H9 (cell line): ENCODE results near the gene ITSN2. TPM values are rescaled to one million over a fixed set of nuclear protein-coding genes. Genes with fewer than 3 reads are reported as not detected.

Experiments used
- DNase-seq: peaks from one replicate; pipeline ENCODE4 v3.0.0-alpha.2; 2017
- H2AFZ ChIP-seq: one replicate; pipeline ENCODE4 v1.6.1; 2013; ENCODE audit warnings: mild to moderate bottlenecking, low read length, control low read depth, moderate library complexity
- H2AK5ac ChIP-seq: 2 replicates; pipeline ENCODE4 v1.6.1; 2013; ENCODE audit warnings: low read length, control low read depth, mixed read lengths; ENCODE audit not compliant: insufficient read length
- H2BK120ac ChIP-seq: one replicate; pipeline ENCODE4 v1.6.1; 2013; ENCODE audit warnings: low read depth, mild to moderate bottlenecking, low read length, control low read depth, inconsistent platforms; ENCODE audit not compliant: poor library complexity, severe bottlenecking
- H2BK12ac ChIP-seq: 2 replicates; pipeline ENCODE4 v1.6.1; 2013; ENCODE audit warnings: low read length, control low read depth, mixed read lengths, low read depth; ENCODE audit not compliant: insufficient read length
- H2BK15ac ChIP-seq: 2 replicates; pipeline ENCODE4 v1.6.1; 2013; ENCODE audit warnings: low read depth, low read length, control low read depth
- H2BK20ac ChIP-seq: one replicate; pipeline ENCODE4 v1.6.1; 2013; ENCODE audit warnings: low read depth, mild to moderate bottlenecking, low read length, control low read depth, inconsistent platforms; ENCODE audit not compliant: poor library complexity, severe bottlenecking
- H2BK5ac ChIP-seq: 2 replicates; pipeline ENCODE4 v1.6.1; 2013; ENCODE audit warnings: low read length, control low read depth, mixed read lengths; ENCODE audit not compliant: insufficient read length
- H3K14ac ChIP-seq: 2 replicates; pipeline ENCODE4 v1.6.1; 2013; ENCODE audit warnings: low read length, control low read depth; ENCODE audit not compliant: insufficient read depth
- H3K18ac ChIP-seq: 2 replicates; pipeline ENCODE4 v1.6.1; 2013; ENCODE audit warnings: low read depth, mild to moderate bottlenecking, mixed read lengths, low read length, control low read depth; ENCODE audit not compliant: insufficient read length
- H3K23ac ChIP-seq: 2 replicates; pipeline ENCODE4 v1.6.1; 2013; ENCODE audit warnings: low read length, control low read depth, mixed read lengths, low read depth; ENCODE audit not compliant: insufficient read length
- H3K23me2 ChIP-seq: 2 replicates; pipeline ENCODE4 v1.6.1; 2013; ENCODE audit warnings: low read depth, mild to moderate bottlenecking, mixed read lengths, low read length, control low read depth; ENCODE audit not compliant: insufficient read length, poor library complexity, severe bottlenecking
- H3K27ac ChIP-seq: 2 replicates; pipeline ENCODE4 v1.5.1; 2013; ENCODE audit warnings: low read length, control low read depth, mixed read lengths, low read depth; ENCODE audit not compliant: insufficient read length
- H3K27me3 ChIP-seq: 2 replicates; pipeline ENCODE4 v1.6.1; 2013; ENCODE audit warnings: low read length, control low read depth, inconsistent platforms; ENCODE audit not compliant: insufficient read depth
- H3K4ac ChIP-seq: 2 replicates; pipeline ENCODE4 v1.6.1; 2013; ENCODE audit warnings: low read depth, mild to moderate bottlenecking, control low read depth, inconsistent platforms, low read length, moderate library complexity
- H3K4me1 ChIP-seq: 2 replicates; pipeline ENCODE4 v1.6.1; 2013; ENCODE audit warnings: low read length, control low read depth, inconsistent platforms; ENCODE audit not compliant: insufficient read depth
- H3K4me2 ChIP-seq: 2 replicates; pipeline ENCODE4 v1.6.1; 2013; ENCODE audit warnings: low read length, control low read depth, mixed read lengths; ENCODE audit not compliant: insufficient read length, insufficient read depth
- H3K56ac ChIP-seq: 2 replicates; pipeline ENCODE4 v1.6.1; 2013; ENCODE audit warnings: low read depth, mild to moderate bottlenecking, mixed read lengths, low read length, control low read depth; ENCODE audit not compliant: insufficient read length
- H3K79me1 ChIP-seq: 2 replicates; pipeline ENCODE4 v1.6.1; 2013; ENCODE audit warnings: low read depth, mild to moderate bottlenecking, moderate library complexity, low read length, control low read depth, inconsistent platforms; ENCODE audit not compliant: insufficient read depth, poor library complexity, severe bottlenecking
- H3K79me2 ChIP-seq: 2 replicates; pipeline ENCODE4 v1.6.1; 2013; ENCODE audit warnings: low read length, control low read depth, inconsistent platforms; ENCODE audit not compliant: insufficient read depth
- H3K9ac ChIP-seq: 2 replicates; pipeline ENCODE4 v1.6.1; 2013; ENCODE audit warnings: low read length, control low read depth, mixed read lengths; ENCODE audit not compliant: insufficient read length; ENCODE audit errors: extremely low read depth
- H3K9me3 ChIP-seq: one replicate; pipeline ENCODE4 v1.6.1; 2013; ENCODE audit warnings: low read depth, low read length, inconsistent platforms; ENCODE audit not compliant: control insufficient read depth
- H3T11ph ChIP-seq: one replicate; pipeline ENCODE4 v1.6.1; 2013; ENCODE audit warnings: mild to moderate bottlenecking, low read length, control low read depth, inconsistent platforms
- H4K20me1 ChIP-seq: one replicate; pipeline ENCODE4 v1.6.1; 2013; ENCODE audit not compliant: control insufficient read depth, insufficient read length, insufficient read depth
- H4K5ac ChIP-seq: 2 replicates; pipeline ENCODE4 v1.6.1; 2013; ENCODE audit warnings: low read depth, mild to moderate bottlenecking, mixed read lengths, low read length, control low read depth; ENCODE audit not compliant: insufficient read length
- H4K8ac ChIP-seq: replicated peaks from 2 replicates; pipeline ENCODE4 v1.6.1; 2013; ENCODE audit warnings: low read length, control low read depth, mixed read lengths, low read depth; ENCODE audit not compliant: insufficient read length
- H4K91ac ChIP-seq: 2 replicates; pipeline ENCODE4 v1.6.1; 2013; ENCODE audit warnings: low read depth, mild to moderate bottlenecking, moderate library complexity, mixed read lengths, low read length, control low read depth; ENCODE audit not compliant: insufficient read length
- H3K27ac Mint-ChIP-seq, 3 experiments: 2 replicates in 2 of 3; 3 replicates in 1 of 3; pipeline ENCODE4 v1.8.0; 2020 to 2021; ENCODE audit warnings: mixed read lengths in 3 of 3, mild to moderate bottlenecking in 1 of 3, moderate library complexity in 1 of 3
- H3K27me3 Mint-ChIP-seq: 2 replicates; pipeline ENCODE4 v1.8.0; 2021; ENCODE audit warnings: low read depth, mild to moderate bottlenecking, moderate library complexity, mixed read lengths
- H3K36me3 Mint-ChIP-seq, 3 experiments: 2 replicates in 2 of 3; 3 replicates in 1 of 3; pipeline ENCODE4 v1.8.0; 2020 to 2021; ENCODE audit warnings: low read depth in 3 of 3, mixed read lengths in 3 of 3; ENCODE audit not compliant: insufficient read depth in 1 of 3
- H3K4me1 Mint-ChIP-seq, 2 experiments: 2 replicates each; pipeline ENCODE4 v1.8.0; 2020; ENCODE audit warnings: mixed read lengths in 2 of 2
- H3K4me3 Mint-ChIP-seq, 2 experiments: 2 replicates in 1 of 2; 3 replicates in 1 of 2; pipeline ENCODE4 v1.8.0; 2020 to 2021; ENCODE audit warnings: mild to moderate bottlenecking in 2 of 2, mixed read lengths in 2 of 2, moderate library complexity in 1 of 2
- H3K9me3 Mint-ChIP-seq, 2 experiments: 2 replicates in 1 of 2; 3 replicates in 1 of 2; pipeline ENCODE4 v1.8.0; 2020; ENCODE audit warnings: mild to moderate bottlenecking in 2 of 2, mixed read lengths in 2 of 2, moderate library complexity in 1 of 2
- CTCF ChIP-seq: fragments of 200-600 bp; sonication (generic); conservative IDR thresholded peaks from 3 replicates; pipeline ENCODE4 v1.8.0; 2021; ENCODE audit warnings: antibody characterized with exemption, mild to moderate bottlenecking
- total RNA-seq: library from RNA; stranded (reverse); gene quantifications from 2 replicates; pipeline ENCODE4 v1.2.1, GENCODE V29; 2021

Gene ITSN2
- total RNA-seq, 1 experiment from 2014 or later: 17.0 TPM

GRCh38 chr2:24352664-24353063 lies 7.7 kb downstream of the ITSN2 start:
- Histone ChIP-seq H3K4me1 (no peaks in the 10 kb centered on the region), H3K9me3 (no peaks in the 10 kb centered on the region), H2BK120ac (no peak overlapping the region), H2BK12ac (no peak overlapping the region), H3K23me2 (peaks cover 2% of the 10 kb centered on the region), H2BK5ac (no peak overlapping the region), H4K5ac (no peak overlapping the region), H3K79me1 (peaks cover 3% of the 10 kb centered on the region), H3K14ac (no peak overlapping the region), H2BK20ac (no peak overlapping the region), H4K8ac (no peak overlapping the region), H2BK15ac (no peak overlapping the region), H3K56ac (no peak overlapping the region), H3K4me2 (no peak overlapping the region), H2AFZ (no peak overlapping the region), H3T11ph (no peak overlapping the region), H2AK5ac (no peak overlapping the region), H4K91ac (no peak overlapping the region), H4K20me1 (no peaks in the 10 kb centered on the region), H3K18ac (no peak overlapping the region), H3K23ac (no peak overlapping the region), H3K9ac (no peak overlapping the region), H3K4ac (no peak overlapping the region), H3K79me2 (no peaks in the 10 kb centered on the region; the same call in 1 of the 2 replicates), H3K27ac (no peak overlapping the region), H3K27me3 (no peaks in the 10 kb centered on the region)
- no peak for TF ChIP-seq CTCF
- Mint-ChIP-seq H3K4me3 (no peak overlapping the region), H3K4me1 (peaks cover 0 to 8% of the 10 kb centered on the region in 2 experiments; a peak in 2 of 4 replicates), H3K27ac (no peak overlapping the region), H3K36me3 (peaks cover 0 to 3% (median 0%) of the 10 kb centered on the region in 3 experiments; a peak in 1 of 7 replicates), H3K27me3 (no peaks in the 10 kb centered on the region), H3K9me3 (no peaks in the 10 kb centered on the region; a peak in 1 of 5 replicates)
- no peak for DNase-seq
